ENCODE results near the gene BBS2. TPM values are rescaled to one million over a fixed set of nuclear protein-coding genes. Genes with fewer than 3 reads are reported as not detected.

BBS2 gene
- total and polyA plus RNA-seq, 9 of the 15 experiments (the other 6 are each of a cell fraction or from before 2014, with no cell fraction given), result 4.2 to 22.7 (median 10.2) TPM

DNA sequence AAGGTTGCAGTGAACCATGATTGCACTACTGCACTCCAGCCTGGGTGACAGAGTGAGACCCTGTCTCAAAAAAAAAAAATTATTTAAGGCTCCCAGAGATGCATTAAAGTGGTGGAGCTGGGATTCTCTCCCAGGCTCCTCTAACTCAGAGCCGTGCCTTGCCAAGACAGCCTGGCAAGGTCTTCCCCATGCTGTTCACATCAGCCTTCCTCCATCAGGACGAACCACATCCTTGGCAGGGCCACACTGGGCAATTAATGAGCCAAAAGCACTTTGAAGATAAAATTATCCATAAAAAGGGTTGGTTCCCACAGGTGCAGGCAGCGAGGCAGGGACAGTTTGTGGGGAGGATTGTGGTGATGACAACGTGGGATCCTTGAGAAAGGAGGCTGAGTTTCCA lies 19.8 kb upstream of the BBS2 start (continued):
- no peak for TF ChIP-seq TOE1 (IDR thresholded peaks at IDR 0.05; ENCODE audit: borderline replicate concordance)
- no peak for TF ChIP-seq TOE1 (CRISPR knock-in tag; IDR thresholded peaks at IDR 0.05; ENCODE audit: borderline replicate concordance, low read depth)

GRCh38 chr16:56538331-56538730 lies 18.5 kb upstream of the BBS2 start:
- WGBS (ENCODE audit: insufficient coverage, low coverage, missing lambda C conversion rate), result 6% methylated on average over 7 of the region's 7 CpGs
- Histone ChIP-seq H3K4me3 (no peak overlapping the region), H3K27ac (ENCODE audit: extremely low read depth, low read depth, low read length) (no peak overlapping the region), H3K4me1 (replicated peaks in 1 of 2; ENCODE audit: control insufficient read depth in 2 of 2, insufficient read depth in 2 of 2, low read length in 2 of 2) (peaks cover 0 to 6% of the 10 kb centered on the region in 2 experiments; a peak in 1 of 5 replicates), H3K9me1 (ENCODE audit: control insufficient read depth, insufficient read depth, low read length) (no peaks in the 10 kb centered on the region), H3K36me3 (ENCODE audit: control insufficient read depth, insufficient read depth, low read length) (no peaks in the 10 kb centered on the region), H3K79me2 (ENCODE audit: control insufficient read depth, insufficient read depth, low read length) (no peaks in the 10 kb centered on the region), H3K4me2 (ENCODE audit: insufficient read depth, low read length) (no peak overlapping the region), H3K27me3 (ENCODE audit: control insufficient read depth in 2 of 2, insufficient read depth in 2 of 2, low read length in 2 of 2) (peaks cover 10 to 31% of the 10 kb centered on the region in 2 experiments; a peak in 4 of 5 replicates), H2AFZ (ENCODE audit: low read depth, low read length) (no peak overlapping the region), H3K9me3 (replicated peaks; ENCODE audit: control insufficient read depth, insufficient read depth, low read depth, low read length) (no peaks in the 10 kb centered on the region; the same call in 1 of the 2 replicates), H3K9ac (ENCODE audit: insufficient read depth in 1 of 2, low read depth in 2 of 2, low read length in 2 of 2) (no peak overlapping the region), H4K20me1 (replicated peaks; ENCODE audit: control insufficient read depth, insufficient read depth, low read length) (no peaks in the 10 kb centered on the region)
- DNase-seq (ENCODE audit: extremely low read depth in 1 of 4, low spot score in 3 of 4) (no peak), FAIRE-seq (no peak), ATAC-seq (no peak)
- POLR2A ChIA-PET, result no interaction called here
- no TSS peak for BruUV-seq (replicated peaks)
- in situ Hi-C loops (cut with MboI), result no loop called here
- CTCF ChIA-PET (ENCODE audit: low intra/inter-chr PET ratio), result no interaction called here
- intact Hi-C loops (cut with micrococcal nuclease), result loop anchor here (5.0 kb wide), 1 partner anchor 206 kb away; no protein-coding TSS in a partner anchor
- TF ChIP-seq RAD21 (CRISPR knock-in tag; conservative IDR thresholded peaks at IDR 0.05 in 1 of 2, IDR thresholded peaks at IDR 0.05 in 1 of 2), result no peak
- no peak for TF ChIP-seq RERE (CRISPR knock-in tag; IDR thresholded peaks at IDR 0.05; ENCODE audit: borderline replicate concordance)
- TF ChIP-seq COPS2 (conservative IDR thresholded peaks at IDR 0.05), result no peak
- TF ChIP-seq POU5F1 (IDR thresholded peaks at IDR 0.05; ENCODE audit: borderline replicate concordance, low read depth, low read length, partially characterized antibody), result no peak
- no peak for TF ChIP-seq BRCA1 (IDR thresholded peaks at IDR 0.05)
- TF ChIP-seq BRCA1 (CRISPR knock-in tag; IDR thresholded peaks at IDR 0.05), result no peak
- no peak for TF ChIP-seq MIER1 (IDR thresholded peaks at IDR 0.05; ENCODE audit: low read depth)
- no peak for TF ChIP-seq ZNF274 (IDR thresholded peaks at IDR 0.05; ENCODE audit: borderline replicate concordance, low read depth, low read length)
- TF ChIP-seq MXD1 (CRISPR knock-in tag; IDR thresholded peaks at IDR 0.05; ENCODE audit: borderline replicate concordance, poor library complexity, severe bottlenecking), result no peak
- no peak for TF ChIP-seq POLR3G (IDR thresholded peaks at IDR 0.05; ENCODE audit: extremely low read depth, insufficient read length, insufficient replicate concordance)
- no peak for TF ChIP-seq POLR2AphosphoS2 (IDR thresholded peaks at IDR 0.05; ENCODE audit: low read length)
- no peak for TF ChIP-seq RBM39 (optimal IDR thresholded peaks at IDR 0.05; ENCODE audit: low read depth, low read length)
- no peak for TF ChIP-seq HNRNPLL (IDR thresholded peaks at IDR 0.05; ENCODE audit: low read depth, low read length, poor library complexity, severe bottlenecking)

Data from K562 (cell line).